ENCODE results near the gene THOC2.
"Not testable (repeated sequence)": the region's sequence is repeated elsewhere in the genome, so short reads cannot be mapped to it uniquely, and the experiment has no call there.

THOC2 gene

DNA sequence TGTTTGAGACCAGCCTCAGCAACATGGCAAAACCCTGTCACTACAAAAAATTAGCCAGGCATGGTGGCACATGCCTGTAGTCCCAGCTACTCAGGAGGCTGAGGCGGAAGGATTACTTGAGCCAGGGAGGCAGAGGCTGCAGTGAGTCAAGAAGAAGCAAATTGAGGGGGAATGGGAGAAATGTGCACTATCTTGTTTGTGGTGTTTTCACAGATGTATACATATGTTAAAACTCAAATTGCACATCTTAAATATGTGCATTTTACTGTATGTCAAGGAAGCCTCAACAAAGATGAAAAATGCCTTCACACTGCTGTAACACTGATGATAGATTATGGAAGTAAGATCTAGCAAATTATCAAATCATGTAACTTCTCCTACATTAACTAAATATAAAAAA lies 44.3 kb downstream of the THOC2 start:
- ChIA-PET CTCF (no interaction called here), POLR2A (no interaction called here)
- no peak for DNase-seq (ENCODE audit: extremely low spot score)
- TF ChIP-seq, protein P1, sequence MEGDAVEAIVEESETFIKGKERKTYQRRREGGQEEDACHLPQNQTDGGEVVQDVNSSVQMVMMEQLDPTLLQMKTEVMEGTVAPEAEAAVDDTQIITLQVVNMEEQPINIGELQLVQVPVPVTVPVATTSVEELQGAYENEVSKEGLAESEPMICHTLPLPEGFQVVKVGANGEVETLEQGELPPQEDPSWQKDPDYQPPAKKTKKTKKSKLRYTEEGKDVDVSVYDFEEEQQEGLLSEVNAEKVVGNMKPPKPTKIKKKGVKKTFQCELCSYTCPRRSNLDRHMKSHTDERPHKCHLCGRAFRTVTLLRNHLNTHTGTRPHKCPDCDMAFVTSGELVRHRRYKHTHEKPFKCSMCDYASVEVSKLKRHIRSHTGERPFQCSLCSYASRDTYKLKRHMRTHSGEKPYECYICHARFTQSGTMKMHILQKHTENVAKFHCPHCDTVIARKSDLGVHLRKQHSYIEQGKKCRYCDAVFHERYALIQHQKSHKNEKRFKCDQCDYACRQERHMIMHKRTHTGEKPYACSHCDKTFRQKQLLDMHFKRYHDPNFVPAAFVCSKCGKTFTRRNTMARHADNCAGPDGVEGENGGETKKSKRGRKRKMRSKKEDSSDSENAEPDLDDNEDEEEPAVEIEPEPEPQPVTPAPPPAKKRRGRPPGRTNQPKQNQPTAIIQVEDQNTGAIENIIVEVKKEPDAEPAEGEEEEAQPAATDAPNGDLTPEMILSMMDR (IDR thresholded peaks at IDR 0.05; ENCODE audit: control extremely low read depth, extremely low read depth, low read depth, missing control alignments), result no peak

DNA sequence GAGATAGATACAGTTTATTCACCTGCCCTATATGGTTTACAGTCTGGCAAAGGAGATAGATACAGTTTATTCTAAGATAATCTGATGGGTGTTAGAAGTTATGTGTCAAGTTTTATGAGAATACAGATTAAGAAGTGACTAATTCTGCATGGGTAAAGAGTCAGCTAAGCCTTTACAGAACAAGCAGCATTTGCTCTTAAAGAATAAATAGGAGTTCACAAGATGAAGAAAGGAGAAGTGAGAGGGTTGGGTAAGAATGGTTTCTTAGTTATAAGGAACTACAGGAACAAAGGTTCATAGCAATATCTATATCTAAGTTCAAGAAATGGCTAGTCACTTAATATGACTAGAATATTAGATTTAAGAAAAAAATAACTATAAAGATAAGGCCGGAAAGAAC lies 47.6 kb downstream of the THOC2 start:
- ChIA-PET POLR2A (no interaction called here), CTCF (no interaction called here)
- TF ChIP-seq, protein P1 (IDR thresholded peaks at IDR 0.05; ENCODE audit: control extremely low read depth, extremely low read depth, low read depth, missing control alignments), result no peak
- no peak for DNase-seq (ENCODE audit: extremely low spot score)

DNA sequence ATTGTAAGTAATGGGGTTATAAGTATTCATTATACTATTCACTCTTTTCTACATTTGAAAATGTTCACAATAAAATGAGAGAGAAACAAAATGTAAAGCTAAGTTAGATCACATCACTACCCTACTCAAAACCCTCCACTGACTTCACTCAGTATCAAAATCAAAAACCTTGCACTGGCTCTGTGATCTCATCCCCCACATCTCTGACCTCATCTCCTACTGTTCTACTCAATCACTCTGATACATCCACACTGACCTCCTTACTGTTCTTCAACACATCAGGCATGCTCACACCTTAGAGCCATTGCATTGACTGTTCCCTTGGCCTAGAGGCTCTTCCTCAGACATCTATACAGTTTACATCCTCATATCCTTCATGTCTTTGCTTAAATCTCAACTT lies 50.7 kb downstream of the THOC2 start:
- ChIA-PET POLR2A (no interaction called here), CTCF (no interaction called here)
- no peak for DNase-seq (ENCODE audit: extremely low spot score)
- TF ChIP-seq, protein P1 (IDR thresholded peaks at IDR 0.05; ENCODE audit: control extremely low read depth, extremely low read depth, low read depth, missing control alignments), result no peak

DNA sequence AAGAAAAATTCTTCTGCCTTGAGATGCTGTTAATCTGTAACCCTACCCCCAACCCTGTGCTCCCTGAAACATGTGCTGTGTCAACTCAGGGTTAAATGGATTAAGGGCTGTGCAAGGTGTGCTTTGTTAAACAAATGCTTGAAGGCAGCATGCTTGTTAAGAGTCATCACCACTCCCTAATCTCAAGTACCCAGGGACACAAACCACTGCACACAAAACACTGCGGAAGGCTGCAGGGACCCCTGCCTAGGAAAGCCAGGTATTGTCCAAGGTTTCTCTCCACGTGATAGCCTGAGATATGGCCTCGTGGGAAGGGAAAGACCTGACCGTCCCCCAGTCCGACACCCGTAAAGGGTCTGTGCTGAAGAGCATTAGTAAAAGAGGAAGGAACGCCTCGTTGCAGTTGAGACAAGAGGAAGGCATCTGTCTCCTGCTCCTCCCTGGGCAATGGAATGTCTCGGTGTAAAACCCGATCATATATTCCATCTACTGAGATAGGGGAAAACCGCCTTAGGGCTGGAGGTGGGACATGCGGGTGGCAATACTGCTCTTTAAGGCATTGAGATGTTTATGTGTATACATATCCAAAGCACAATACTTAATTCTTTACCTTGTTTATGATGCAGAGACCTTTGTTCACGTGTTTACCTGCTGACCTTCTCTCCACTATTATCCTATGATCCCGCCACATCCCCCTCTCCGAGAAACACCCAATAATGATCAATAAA lies 53.0 kb downstream of the THOC2 start:
- POLR2A ChIA-PET; CTCF ChIA-PET; DNase-seq (ENCODE audit: extremely low spot score): not testable (repeated sequence)

DNA sequence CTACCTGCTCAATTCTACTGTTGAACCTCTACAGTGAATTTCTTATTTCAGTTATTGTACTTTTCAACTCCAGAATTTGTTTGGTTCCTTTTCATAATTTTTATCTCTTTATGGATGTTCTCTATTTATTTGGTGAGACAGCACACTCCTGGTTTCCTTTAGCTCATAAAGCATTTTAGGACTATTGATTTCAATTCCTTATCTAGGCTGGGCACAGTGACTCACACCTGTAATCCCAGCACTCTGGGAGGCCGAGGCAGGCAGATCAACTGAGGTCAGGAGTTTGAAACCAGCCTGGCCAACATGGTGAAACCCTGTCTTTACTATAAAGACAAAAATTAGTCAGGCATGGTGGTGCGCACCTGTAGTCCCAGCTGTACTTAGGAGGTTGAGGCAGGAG lies 57.7 kb downstream of the THOC2 start:
- ChIA-PET CTCF (no interaction called here), POLR2A (no interaction called here)
- DNase-seq (ENCODE audit: extremely low spot score), result no peak
- TF ChIP-seq, protein P1 (IDR thresholded peaks at IDR 0.05; ENCODE audit: control extremely low read depth, extremely low read depth, low read depth, missing control alignments), result no peak

DNA sequence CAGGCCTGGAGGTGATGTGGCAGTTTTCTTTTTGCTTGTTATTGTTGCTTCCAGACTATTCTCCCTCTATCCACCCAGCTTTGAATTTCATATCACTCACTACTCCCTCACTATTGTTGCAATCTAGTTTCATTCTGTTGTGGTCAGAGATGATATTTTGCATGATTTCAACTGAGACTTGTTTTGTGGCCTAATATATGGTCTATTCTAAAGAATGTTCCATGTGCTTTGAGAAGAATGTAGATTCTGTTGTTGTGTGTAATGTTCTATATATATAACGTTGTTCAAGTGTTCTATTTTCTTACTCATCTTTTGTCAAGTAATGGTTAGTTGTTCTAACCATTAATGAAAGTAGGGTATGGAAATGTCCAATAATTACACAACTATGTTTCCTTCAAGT lies 59.0 kb downstream of the THOC2 start:
- POLR2A ChIA-PET, result no interaction called here
- no peak for DNase-seq (ENCODE audit: extremely low spot score)
- TF ChIP-seq, protein P1 (IDR thresholded peaks at IDR 0.05; ENCODE audit: control extremely low read depth, extremely low read depth, low read depth, missing control alignments), result no peak
- CTCF ChIA-PET, result interaction anchor here (1.3 kb wide), 1 partner anchor 10 kb away, joined by 3 read pairs; no protein-coding TSS in a partner anchor

DNA sequence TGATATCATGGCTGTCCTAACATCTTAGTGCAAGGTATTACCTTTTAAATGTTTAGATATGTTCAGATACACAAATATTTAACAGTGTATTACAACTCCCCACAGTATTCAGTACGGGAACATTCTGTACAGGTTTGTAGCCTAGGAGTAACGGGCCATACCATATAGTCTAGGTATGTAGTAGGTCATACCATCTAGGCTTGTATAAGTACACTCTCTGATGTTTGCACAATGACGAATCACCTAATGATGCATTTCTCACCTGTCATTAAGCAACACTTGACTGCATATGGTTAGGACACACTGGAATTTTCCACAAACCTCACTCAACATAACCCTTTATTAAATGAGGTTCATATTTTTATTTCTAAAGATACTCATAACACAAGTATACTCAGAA lies 67.7 kb downstream of the THOC2 start:
- CTCF ChIA-PET, result no interaction called here
- TF ChIP-seq, protein P1 (IDR thresholded peaks at IDR 0.05; ENCODE audit: control extremely low read depth, extremely low read depth, low read depth, missing control alignments), result no peak
- DNase-seq (ENCODE audit: extremely low spot score), result no peak
- POLR2A ChIA-PET, result no interaction called here

DNA sequence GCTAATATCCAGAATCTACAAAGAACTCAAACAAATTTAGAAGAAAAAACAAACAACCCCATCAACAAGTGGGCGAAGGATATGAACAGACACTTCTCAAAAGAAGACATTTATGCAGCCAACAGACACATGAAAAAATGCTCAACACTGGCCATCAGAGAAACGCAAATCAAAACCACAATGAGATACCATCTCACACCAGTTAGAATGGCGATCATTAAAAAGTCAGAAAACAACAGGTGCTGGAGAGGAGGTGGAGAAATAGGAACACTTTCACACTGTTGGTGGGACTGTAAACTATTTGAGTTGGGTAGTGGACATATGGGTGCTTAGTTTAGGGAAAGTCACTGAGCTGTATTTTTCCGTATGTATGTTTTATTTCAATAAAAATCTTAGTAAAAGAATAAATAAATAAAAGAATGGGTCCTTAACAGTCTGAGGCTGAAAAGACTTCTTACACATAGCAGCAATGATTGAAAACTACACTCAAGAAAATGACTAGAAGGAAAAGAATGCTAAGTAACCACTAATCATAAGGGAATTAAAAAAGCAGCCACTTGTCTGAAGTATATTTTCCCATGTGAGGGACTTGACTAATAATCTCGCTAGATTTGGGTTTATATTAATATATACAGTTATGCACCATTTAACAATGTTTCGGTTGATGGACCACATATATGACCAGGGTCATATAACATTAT lies 68.2 kb downstream of the THOC2 start:
- CTCF ChIA-PET; DNase-seq (ENCODE audit: extremely low spot score); POLR2A ChIA-PET: not testable (repeated sequence)

DNA sequence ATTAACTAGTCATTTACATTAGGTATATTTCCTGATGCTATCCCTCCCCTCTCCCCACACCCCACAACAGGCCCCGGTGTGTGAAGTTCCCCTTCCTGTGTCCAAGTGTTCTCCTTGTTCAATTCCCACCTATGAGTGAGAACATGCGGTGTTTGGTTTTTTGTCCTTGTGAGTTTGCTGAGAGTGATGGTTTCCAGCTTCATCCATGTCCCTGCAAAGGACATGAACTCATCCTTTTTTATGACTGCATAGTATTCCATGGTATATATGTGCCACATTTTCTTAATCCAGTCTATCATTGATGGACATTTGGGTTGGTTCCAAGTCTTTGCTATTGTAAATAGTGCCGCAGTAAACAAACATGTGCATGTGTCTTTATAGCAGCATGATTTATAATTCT lies 69.1 kb downstream of the THOC2 start:
- CTCF ChIA-PET; POLR2A ChIA-PET; DNase-seq (ENCODE audit: extremely low spot score): not testable (repeated sequence)

DNA sequence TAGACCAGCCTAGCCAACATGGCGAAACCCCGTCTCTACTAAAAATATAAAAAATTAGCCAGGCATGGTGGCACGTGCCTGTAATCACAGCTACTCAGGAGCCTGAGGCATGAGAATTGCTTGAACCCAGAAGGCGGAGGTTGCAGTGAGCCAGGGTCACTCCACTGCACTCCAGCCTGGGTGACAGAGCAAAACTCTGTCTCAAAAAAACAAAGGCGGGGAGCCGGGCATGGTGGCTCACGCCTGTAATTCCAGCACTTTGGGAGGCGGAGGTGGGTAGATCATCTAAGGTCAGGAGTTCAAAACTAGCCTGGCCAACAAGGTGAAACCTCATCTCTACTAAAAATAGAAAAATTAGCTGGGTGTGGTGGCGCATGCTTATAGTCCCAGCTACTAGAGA lies 76.3 kb downstream of the THOC2 start:
- CTCF ChIA-PET, POLR2A ChIA-PET: not testable (repeated sequence)

DNA sequence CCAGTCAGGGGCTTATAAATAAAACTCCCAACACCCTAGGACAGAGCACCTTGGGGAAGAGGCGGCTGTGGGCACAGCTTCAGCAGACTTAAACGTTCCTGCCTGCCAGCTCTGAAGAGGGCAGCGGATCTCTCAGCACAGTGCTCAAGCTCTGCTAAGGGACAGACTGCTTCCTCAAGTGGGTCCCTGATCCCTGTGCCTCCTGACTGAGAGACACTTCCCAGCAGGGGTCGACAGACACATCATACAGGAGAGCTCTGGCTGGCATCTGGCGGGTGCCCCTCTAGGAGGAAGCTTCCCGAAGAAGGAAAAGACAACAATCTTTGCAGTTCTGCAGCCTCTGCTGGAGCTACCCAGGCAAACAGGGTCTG lies 84.1 kb downstream of the THOC2 start:
- CTCF ChIA-PET; DNase-seq (ENCODE audit: extremely low spot score); POLR2A ChIA-PET: not testable (repeated sequence)

More for the DNA sequence above, 76.3 kb downstream of the THOC2 start:
- not testable (repeated sequence) for DNase-seq (ENCODE audit: extremely low spot score)
